Activated T-cell treated with anti-CD3 and anti-CD28 coated beads, Interleukin-2, amount 50 U/mL, for 48 hours (primary cell): ENCODE results near the gene P3H2.

Experiments
- DNase-seq, 2 experiments: peaks; one replicate each; pipeline ENCODE4 v3.0.0-alpha.2; 2020

Gene P3H2

GRCh38 chr3:190051641-190052040, 69.1 kb downstream of the P3H2 start:
- no peak for DNase-seq

GRCh38 chr3:190048932-190049441, 71.7 kb downstream of the P3H2 start:
- DNase-seq, result no peak

GRCh38 chr3:190044974-190045373, 75.7 kb downstream of the P3H2 start:
- DNase-seq, result no peak

GRCh38 chr3:190044142-190044541, 76.6 kb downstream of the P3H2 start:
- no peak for DNase-seq

GRCh38 chr3:190043741-190044140, 77.0 kb downstream of the P3H2 start:
- DNase-seq, result no peak

- DNase-seq, result no peak
Observed at GRCh38 chr3:190042558-190042957, 78.1 kb downstream of the P3H2 start.

- DNase-seq, result no peak
Observed at GRCh38 chr3:190041333-190042041, 79.2 kb downstream of the P3H2 start.

GRCh38 chr3:190040145-190040544, 80.6 kb downstream of the P3H2 start:
- DNase-seq, result no peak

- no peak for DNase-seq
Observed at GRCh38 chr3:190038050-190038933, 82.4 kb downstream of the P3H2 start.

GRCh38 chr3:190036631-190037030, 84.1 kb downstream of the P3H2 start:
- DNase-seq, result no peak

GRCh38 chr3:190034446-190034845, 86.3 kb downstream of the P3H2 start:
- no peak for DNase-seq

- DNase-seq, result no peak
Observed at GRCh38 chr3:190032923-190033322, 87.8 kb downstream of the P3H2 start.

GRCh38 chr3:190031887-190032752, 88.6 kb downstream of the P3H2 start:
- no peak for DNase-seq

- DNase-seq, result no peak
Observed at GRCh38 chr3:190027116-190027515, 93.6 kb downstream of the P3H2 start.

GRCh38 chr3:190026154-190026553, 94.5 kb downstream of the P3H2 start:
- DNase-seq, result no peak

- DNase-seq, result no peak
Observed at GRCh38 chr3:190024912-190025311, 95.8 kb downstream of the P3H2 start.

GRCh38 chr3:190019844-190020243, 100.9 kb downstream of the P3H2 start:
- no peak for DNase-seq

- DNase-seq, result no peak
Observed at GRCh38 chr3:190019006-190019405, 101.7 kb downstream of the P3H2 start.

- no peak for DNase-seq
Observed at GRCh38 chr3:190018460-190018859, 102.2 kb downstream of the P3H2 start.

GRCh38 chr3:190017521-190018288, 103.0 kb downstream of the P3H2 start:
- no peak for DNase-seq

- DNase-seq, result no peak
Observed at GRCh38 chr3:190016966-190017365, 103.7 kb downstream of the P3H2 start.

- DNase-seq, result no peak
Observed at GRCh38 chr3:190014940-190015339, 105.8 kb downstream of the P3H2 start.
